ENCODE results near the gene DRD2.

DRD2 gene

DNA sequence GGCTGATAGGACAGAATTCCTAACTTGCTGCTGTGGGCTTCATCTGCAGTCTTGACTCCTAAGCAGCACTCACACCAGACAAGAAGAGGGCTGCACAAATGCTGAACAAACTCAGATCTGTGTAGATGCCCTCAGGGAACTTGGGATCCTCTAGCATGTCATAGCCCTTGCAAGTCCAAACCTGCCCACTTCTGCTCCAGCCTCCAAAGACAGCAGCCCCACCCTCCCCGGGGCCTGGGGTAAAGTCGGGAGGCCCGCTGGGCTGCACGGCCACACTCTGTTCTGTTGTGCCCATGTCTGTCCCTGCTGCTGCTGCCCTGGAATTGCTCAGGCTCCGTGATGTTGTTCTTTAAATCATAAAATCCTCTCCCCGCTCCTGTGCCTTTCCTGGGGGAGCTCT is 28.3 kb downstream of the DRD2 start:
- no peak for DNase-seq (ENCODE audit: extremely low read depth, insufficient read length)
- TF ChIP-seq, protein P1, sequence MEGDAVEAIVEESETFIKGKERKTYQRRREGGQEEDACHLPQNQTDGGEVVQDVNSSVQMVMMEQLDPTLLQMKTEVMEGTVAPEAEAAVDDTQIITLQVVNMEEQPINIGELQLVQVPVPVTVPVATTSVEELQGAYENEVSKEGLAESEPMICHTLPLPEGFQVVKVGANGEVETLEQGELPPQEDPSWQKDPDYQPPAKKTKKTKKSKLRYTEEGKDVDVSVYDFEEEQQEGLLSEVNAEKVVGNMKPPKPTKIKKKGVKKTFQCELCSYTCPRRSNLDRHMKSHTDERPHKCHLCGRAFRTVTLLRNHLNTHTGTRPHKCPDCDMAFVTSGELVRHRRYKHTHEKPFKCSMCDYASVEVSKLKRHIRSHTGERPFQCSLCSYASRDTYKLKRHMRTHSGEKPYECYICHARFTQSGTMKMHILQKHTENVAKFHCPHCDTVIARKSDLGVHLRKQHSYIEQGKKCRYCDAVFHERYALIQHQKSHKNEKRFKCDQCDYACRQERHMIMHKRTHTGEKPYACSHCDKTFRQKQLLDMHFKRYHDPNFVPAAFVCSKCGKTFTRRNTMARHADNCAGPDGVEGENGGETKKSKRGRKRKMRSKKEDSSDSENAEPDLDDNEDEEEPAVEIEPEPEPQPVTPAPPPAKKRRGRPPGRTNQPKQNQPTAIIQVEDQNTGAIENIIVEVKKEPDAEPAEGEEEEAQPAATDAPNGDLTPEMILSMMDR (IDR thresholded peaks at IDR 0.05; ENCODE audit: insufficient read depth, low read length, poor library complexity, severe bottlenecking): no peak
- peaks cover 3% of the 10 kb centered on the region for H3K27me3 ChIP-seq (replicated peaks; ENCODE audit: control insufficient read depth, insufficient read depth, low read length)
- H3K36me3 ChIP-seq (ENCODE audit: control insufficient read depth, insufficient read depth, low read length): no peaks in the 10 kb centered on the region
- no peak overlapping the region for H3K4me3 ChIP-seq (replicated peaks; ENCODE audit: low read depth, low read length)

DNA sequence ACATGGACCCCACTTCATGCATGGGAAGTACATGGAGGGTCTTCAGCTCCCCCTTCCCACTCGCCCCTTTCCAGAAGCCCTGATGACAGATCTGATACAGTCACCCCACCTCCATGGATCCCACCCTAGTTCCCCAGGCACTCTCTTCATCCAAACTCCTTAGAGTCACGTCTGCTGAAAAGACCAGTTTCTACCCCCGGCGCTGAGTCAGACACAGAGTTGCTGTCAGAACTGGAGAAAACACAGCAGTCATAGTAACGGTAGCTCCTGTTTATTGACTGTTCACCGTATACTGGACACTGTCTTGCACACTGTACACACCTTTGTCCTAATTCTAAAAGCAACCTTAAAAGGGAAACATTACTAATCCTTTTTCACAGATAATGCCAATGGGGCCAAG is 29.1 kb downstream of the DRD2 start:
- Histone ChIP-seq H3K4me3 (replicated peaks; ENCODE audit: low read depth, low read length) (no peak overlapping the region), H3K27me3 (replicated peaks; ENCODE audit: control insufficient read depth, insufficient read depth, low read length) (peaks cover 3% of the 10 kb centered on the region)
- DNase-seq (ENCODE audit: extremely low read depth, insufficient read length): no peak

DNA sequence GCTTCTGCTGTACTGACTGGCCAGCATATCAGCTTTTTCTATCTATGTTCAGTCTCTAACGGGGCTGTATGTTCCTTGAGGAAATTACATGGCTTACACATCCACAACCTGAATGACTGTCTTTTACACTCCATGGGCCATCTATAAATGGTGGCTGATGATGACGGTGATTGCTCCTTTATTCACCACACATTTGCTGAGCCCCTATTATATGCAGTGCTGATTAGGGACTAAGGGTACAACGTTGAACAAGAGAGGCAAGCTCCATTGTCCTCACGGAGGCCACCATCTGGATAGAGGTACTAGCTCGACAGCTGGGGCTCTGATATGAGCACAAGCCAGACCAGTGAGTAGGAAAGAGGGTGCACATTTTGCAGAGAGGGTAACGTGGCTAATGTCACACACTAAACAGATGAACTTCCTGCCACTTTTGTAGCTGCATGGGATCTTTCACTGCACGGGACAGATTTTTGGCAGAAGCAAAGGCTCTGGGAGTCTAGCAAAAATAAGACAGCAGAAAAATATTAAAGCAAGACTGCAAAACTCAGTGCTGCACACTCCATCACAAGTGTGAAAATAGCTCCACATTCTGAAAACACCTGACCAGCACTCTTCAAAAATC is 30.6 kb downstream of the DRD2 start:
- TF ChIP-seq, protein P1 (IDR thresholded peaks at IDR 0.05; ENCODE audit: insufficient read depth, low read length, poor library complexity, severe bottlenecking): no peak
- DNase-seq (ENCODE audit: extremely low read depth, insufficient read length): no peak
- Histone ChIP-seq H3K36me3 (ENCODE audit: control insufficient read depth, insufficient read depth, low read length) (no peaks in the 10 kb centered on the region), H3K4me3 (replicated peaks; ENCODE audit: low read depth, low read length) (no peak overlapping the region), H3K27me3 (replicated peaks; ENCODE audit: control insufficient read depth, insufficient read depth, low read length) (peaks cover 5% of the 10 kb centered on the region)

More for the DNA sequence above, 29.1 kb downstream of the DRD2 start:
- H3K36me3 ChIP-seq (ENCODE audit: control insufficient read depth, insufficient read depth, low read length): no peaks in the 10 kb centered on the region
- TF ChIP-seq, protein P1 (IDR thresholded peaks at IDR 0.05; ENCODE audit: insufficient read depth, low read length, poor library complexity, severe bottlenecking): no peak

DNA sequence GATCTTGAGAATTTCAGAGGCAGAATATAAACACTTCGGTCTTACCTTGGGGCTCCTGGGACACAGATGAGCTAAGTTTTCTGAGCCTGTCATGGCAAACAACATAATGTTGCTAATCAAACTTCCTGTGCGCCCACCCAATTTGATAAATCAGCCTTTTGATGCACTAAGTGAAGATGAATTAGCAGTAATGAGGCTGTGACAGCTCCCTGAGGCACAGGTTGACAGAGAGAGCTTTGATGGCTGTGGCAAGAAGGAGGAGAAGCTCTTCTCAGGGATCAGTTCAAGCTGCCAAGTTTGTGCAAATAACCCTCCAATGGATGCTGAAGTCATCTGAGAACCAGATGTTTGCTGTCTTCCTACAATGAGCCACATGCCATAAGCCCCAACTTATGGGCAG is 34.4 kb downstream of the DRD2 start:
- Histone ChIP-seq H3K27me3 (replicated peaks; ENCODE audit: control insufficient read depth, insufficient read depth, low read length) (peaks cover 2% of the 10 kb centered on the region), H3K4me3 (replicated peaks; ENCODE audit: low read depth, low read length) (no peak overlapping the region), H3K36me3 (ENCODE audit: control insufficient read depth, insufficient read depth, low read length) (no peaks in the 10 kb centered on the region)
- TF ChIP-seq, protein P1 (IDR thresholded peaks at IDR 0.05; ENCODE audit: insufficient read depth, low read length, poor library complexity, severe bottlenecking): no peak
- DNase-seq (ENCODE audit: extremely low read depth, insufficient read length): no peak

DNA sequence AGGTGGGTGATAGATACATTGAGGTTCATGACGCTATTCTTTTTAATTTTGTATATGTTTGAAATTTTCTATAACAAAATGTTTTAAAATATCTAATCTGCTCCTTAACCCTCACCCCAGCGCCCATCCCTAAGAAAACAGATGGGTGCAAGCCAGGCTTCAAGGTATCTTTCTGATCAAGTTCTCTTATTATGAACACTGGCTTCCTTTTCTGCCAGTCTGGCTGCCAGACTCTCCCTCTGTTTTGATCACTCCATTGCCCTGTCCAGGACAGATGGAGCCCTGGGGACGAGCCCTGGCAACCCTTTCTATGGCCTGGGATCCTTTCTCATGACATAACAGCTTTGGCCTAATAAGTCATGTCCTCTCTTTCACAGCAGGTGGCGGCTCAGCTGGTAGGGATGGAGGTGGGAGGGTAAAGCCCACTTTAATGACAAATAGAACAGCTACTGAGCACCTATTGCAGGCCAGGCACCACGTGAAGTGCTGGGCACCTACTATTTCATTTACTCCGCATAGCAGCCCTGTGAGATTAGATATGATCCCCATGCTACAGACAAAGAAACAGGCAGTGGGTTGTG is 38.4 kb downstream of the DRD2 start:
- no peak for DNase-seq (ENCODE audit: extremely low read depth, insufficient read length)
- no peaks in the 10 kb centered on the region for H3K36me3 ChIP-seq (ENCODE audit: control insufficient read depth, insufficient read depth, low read length)
- peaks cover 2% of the 10 kb centered on the region for H3K27me3 ChIP-seq (replicated peaks; ENCODE audit: control insufficient read depth, insufficient read depth, low read length)
- no peak overlapping the region for H3K4me3 ChIP-seq (replicated peaks; ENCODE audit: low read depth, low read length)
- TF ChIP-seq, protein P1 (IDR thresholded peaks at IDR 0.05; ENCODE audit: insufficient read depth, low read length, poor library complexity, severe bottlenecking): no peak

Measured in GM06990 (cell line).